Suprapubic skin (tissue), 4 donors: Measurements from ENCODE around the gene TMEM187. TPM values are rescaled to one million over a fixed set of nuclear protein-coding genes. Genes with fewer than 3 reads are reported as not detected.

Experiments
- DNase-seq, 2 donors: peaks; one replicate each; pipeline ENCODE4 v3.0.0-alpha.2; 2019; ENCODE audit warnings: low spot score in 2 of 2
- H3K27ac ChIP-seq: fragments of 200-600 bp; sonication (generic); one replicate; pipeline ENCODE4 v1.5.1; 2019
- H3K27me3 ChIP-seq: fragments of 200-600 bp; sonication (generic); one replicate; pipeline ENCODE4 v1.5.1; 2019
- H3K36me3 ChIP-seq: fragments of 200-600 bp; sonication (generic); one replicate; pipeline ENCODE4 v1.5.1; 2019
- H3K4me1 ChIP-seq: fragments of 200-600 bp; sonication (generic); one replicate; pipeline ENCODE4 v1.5.1; 2019
- H3K4me3 ChIP-seq: fragments of 200-600 bp; sonication (generic); one replicate; pipeline ENCODE4 v1.5.1; 2019; ENCODE audit warnings: mild to moderate bottlenecking
- H3K9me3 ChIP-seq: fragments of 200-600 bp; sonication (generic); one replicate; pipeline ENCODE4 v1.5.1; 2019
- CTCF ChIP-seq, 2 donors: fragments of 200-600 bp in 1 of 2; fragments of 450-650 bp in 1 of 2; sonication (generic) in 1 of 2; IDR thresholded peaks; one replicate each; pipeline ENCODE4 v1.5.1; 2016 to 2019; ENCODE audit warnings: antibody characterized with exemption in 2 of 2, mild to moderate bottlenecking in 1 of 2, moderate library complexity in 1 of 2
- EP300 ChIP-seq: sonication (generic); formaldehyde crosslinking; IDR thresholded peaks from one replicate; pipeline ENCODE4 v1.6.1; 2017; ENCODE audit warnings: antibody characterized with exemption
- POLR2A ChIP-seq, 2 donors: fragments of 450-650 bp; IDR thresholded peaks; one replicate each; pipeline ENCODE4 v1.6.1; 2017; ENCODE audit warnings: antibody characterized with exemption in 2 of 2, mild to moderate bottlenecking in 2 of 2, moderate library complexity in 2 of 2
- POLR2AphosphoS5 ChIP-seq, 3 donors: sonication (generic); formaldehyde crosslinking; IDR thresholded peaks; one replicate each; pipeline ENCODE4 v1.6.1; 2017; ENCODE audit warnings: antibody characterized with exemption in 3 of 3
- WGBS: methylation state at CpG from one replicate; pipeline ENCODE4 v1.1.5; 2018; 5-methylcytosine and 5-hydroxymethylcytosine counted together
- total RNA-seq, 4 donors: library from RNA; depleted of rRNA; stranded (reverse); fragments of >200 nt; gene quantifications; one replicate each; pipeline ENCODE4 v1.1.0, GENCODE V29; 2016

Gene TMEM187
- total RNA-seq, 4 donors from 2014 or later = 7.8 to 10.7 (median 8.6) TPM

GRCh38 chrX:154016366-154017076, 44.0 kb downstream of the TMEM187 start:
- H3K4me1 ChIP-seq = peaks cover 37% of the 10 kb centered on the region
- no peaks in the 10 kb centered on the region for H3K9me3 ChIP-seq
- H3K27me3 ChIP-seq = no peaks in the 10 kb centered on the region
- WGBS = 91% methylated on average over 4 of the region's 24 CpGs
- no peak for DNase-seq
- H3K4me3 ChIP-seq = no peak overlapping the region
- TF ChIP-seq POLR2AphosphoS5 (IDR thresholded peaks at IDR 0.05) = no peak
- TF ChIP-seq EP300 = no peak
- TF ChIP-seq CTCF (IDR thresholded peaks at IDR 0.05) = no peak
- TF ChIP-seq POLR2A (IDR thresholded peaks at IDR 0.05) = no peak
- peaks cover 28% of the 10 kb centered on the region for H3K36me3 ChIP-seq
- H3K27ac ChIP-seq = no peak overlapping the region

GRCh38 chrX:154017766-154018517, 45.4 kb downstream of the TMEM187 start:
- 90% methylated on average over 25 of the region's 26 CpGs for WGBS
- H3K4me3 ChIP-seq = peak overlapping the region; percentile 66
- H3K9me3 ChIP-seq = no peaks in the 10 kb centered on the region
- H3K27me3 ChIP-seq = no peaks in the 10 kb centered on the region
- peak overlapping the region; percentile 93 for H3K27ac ChIP-seq
- DNase-seq = no peak
- H3K4me1 ChIP-seq = peaks cover 40% of the 10 kb centered on the region
- peaks cover 26% of the 10 kb centered on the region for H3K36me3 ChIP-seq
- TF ChIP-seq POLR2AphosphoS5 (IDR thresholded peaks at IDR 0.05) (no peak), EP300 (no peak), POLR2A (IDR thresholded peaks at IDR 0.05) (no peak), CTCF (IDR thresholded peaks at IDR 0.05) (no peak)

GRCh38 chrX:154018518-154019060, 46.0 kb downstream of the TMEM187 start:
- no peak for TF ChIP-seq EP300
- no peak for TF ChIP-seq POLR2A (IDR thresholded peaks at IDR 0.05)
- TF ChIP-seq POLR2AphosphoS5 (IDR thresholded peaks at IDR 0.05) = no peak
- TF ChIP-seq CTCF (IDR thresholded peaks at IDR 0.05) = no peak
- peaks cover 34% of the 10 kb centered on the region for H3K4me1 ChIP-seq
- peak overlapping the region; percentile 66 for H3K4me3 ChIP-seq
- 76% methylated on average over 12 of the region's 15 CpGs for WGBS
- DNase-seq = no peak
- no peaks in the 10 kb centered on the region for H3K9me3 ChIP-seq
- peak overlapping the region; percentile 93 for H3K27ac ChIP-seq
- no peaks in the 10 kb centered on the region for H3K27me3 ChIP-seq
- H3K36me3 ChIP-seq = peaks cover 25% of the 10 kb centered on the region

- DNase-seq = no peak
- WGBS = 57% methylated on average over 11 of the region's 45 CpGs
These were observed 46.6 kb downstream of the TMEM187 start for GRCh38 chrX:154019061-154019621.

More at GRCh38 chrX:154019061-154019621, 46.6 kb downstream of the TMEM187 start:
- Histone ChIP-seq H3K4me3 (peak overlapping the region; percentile 66), H3K27ac (peak overlapping the region; percentile 93), H3K36me3 (peaks cover 25% of the 10 kb centered on the region), H3K27me3 (no peaks in the 10 kb centered on the region), H3K4me1 (peaks cover 30% of the 10 kb centered on the region), H3K9me3 (no peaks in the 10 kb centered on the region)
- TF ChIP-seq CTCF (IDR thresholded peaks at IDR 0.05) = no peak
- TF ChIP-seq EP300 = no peak
- no peak for TF ChIP-seq POLR2A (IDR thresholded peaks at IDR 0.05)
- no peak for TF ChIP-seq POLR2AphosphoS5 (IDR thresholded peaks at IDR 0.05)
